ENCODE data around the gene RETREG3. TPM values are rescaled to one million over a fixed set of nuclear protein-coding genes. Genes with fewer than 3 reads are reported as not detected.
"Not testable (repeated sequence)": the region's sequence is repeated elsewhere in the genome, so short reads cannot be mapped to it uniquely, and the experiment has no call there.

The RETREG3 gene
- polyA plus RNA-seq, 4 donors = 8.4 to 42.3 (median 17.0) TPM

DNA sequence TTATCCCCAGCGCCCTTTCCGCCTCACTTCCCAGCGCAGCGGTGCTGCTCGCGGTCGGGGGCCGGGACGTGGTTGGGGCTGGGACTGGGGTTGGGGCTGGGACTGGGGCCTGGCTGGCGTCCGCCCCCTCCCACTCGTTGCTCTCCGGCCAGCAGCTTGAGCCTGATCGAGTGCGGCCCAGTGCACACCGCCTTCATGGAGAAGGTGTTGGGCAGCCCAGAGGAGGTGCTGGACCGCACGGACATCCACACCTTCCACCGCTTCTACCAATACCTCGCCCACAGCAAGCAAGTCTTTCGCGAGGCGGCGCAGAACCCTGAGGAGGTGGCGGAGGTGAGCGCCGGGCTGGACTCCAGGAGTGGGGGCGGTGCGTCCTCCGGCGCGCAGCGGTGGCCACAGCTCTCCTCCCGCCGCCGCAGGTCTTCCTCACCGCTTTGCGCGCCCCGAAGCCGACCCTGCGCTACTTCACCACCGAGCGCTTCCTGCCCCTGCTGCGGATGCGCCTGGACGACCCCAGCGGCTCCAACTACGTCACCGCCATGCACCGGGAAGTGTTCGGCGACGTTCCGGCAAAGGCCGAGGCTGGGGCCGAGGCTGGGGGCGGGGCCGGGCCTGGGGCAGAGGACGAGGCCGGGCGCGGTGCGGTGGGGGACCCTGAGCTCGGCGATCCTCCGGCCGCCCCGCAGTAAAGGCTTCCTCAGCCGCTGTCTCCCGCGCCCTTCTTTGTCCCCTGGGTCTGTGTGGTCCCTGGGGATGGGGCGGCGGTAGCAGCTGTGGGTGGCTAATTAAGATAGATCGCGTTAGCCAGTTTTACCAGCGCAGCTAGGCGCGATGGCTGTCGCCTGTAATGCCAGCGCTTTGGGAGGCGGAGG lies 54.7 kb downstream of the RETREG3 start:
- H3K27ac ChIP-seq (ENCODE audit: low read depth in 1 of 3, low read length in 2 of 3) = peak overlapping the region; percentile 87 to 98 (median 91)
- H3K4me3 ChIP-seq (ENCODE audit: low read depth in 1 of 3, low read length in 3 of 3) = peak overlapping the region; percentile 48 to 94 (median 88)
- peaks cover 0 to 13% (median 0%) of the 10 kb centered on the region in 3 donors for H3K36me3 ChIP-seq (ENCODE audit: control insufficient read depth in 3 of 3, insufficient read depth in 2 of 3, low read depth in 1 of 3, low read length in 3 of 3)
- DNase-seq (peak; percentile 82 to 94), FAIRE-seq (no peak)
- no peaks in the 10 kb centered on the region for H3K27me3 ChIP-seq (ENCODE audit: control insufficient read depth in 3 of 3, insufficient read depth in 3 of 3, low read length in 3 of 3)
- WGBS, 3 donors = 1% methylated on average over 53 to 82 of the region's 82 CpGs
- H3K9me3 ChIP-seq (ENCODE audit: control insufficient read depth in 2 of 2, insufficient read depth in 1 of 2, low read depth in 1 of 2, low read length in 1 of 2) = no peaks in the 10 kb centered on the region
- H3K4me1 ChIP-seq (ENCODE audit: control insufficient read depth in 3 of 3, insufficient read depth in 2 of 3, low read depth in 1 of 3, low read length in 2 of 3) = peaks cover 0 to 14% (median 7%) of the 10 kb centered on the region in 3 donors

DNA sequence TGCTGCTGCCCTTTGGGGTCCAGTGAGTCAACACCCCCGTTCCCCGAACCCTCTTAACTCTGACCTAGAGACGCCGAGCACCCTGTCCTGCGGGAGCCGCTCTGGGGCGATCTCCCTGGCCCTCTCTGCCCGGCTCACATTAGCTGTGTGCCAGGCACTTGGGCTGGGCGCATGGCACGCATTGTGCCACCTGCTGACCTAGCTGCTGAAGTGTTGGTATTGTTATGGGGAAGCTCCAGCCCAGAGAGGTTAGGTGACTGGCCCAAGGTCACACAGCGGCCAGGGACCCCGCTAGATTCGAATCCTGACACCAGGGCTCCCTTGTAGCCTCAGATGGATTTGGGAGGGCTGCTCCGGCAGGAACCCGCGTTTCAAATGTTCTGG lies 55.3 kb downstream of the RETREG3 start:
- no peaks in the 10 kb centered on the region for H3K9me3 ChIP-seq (ENCODE audit: control insufficient read depth in 2 of 2, insufficient read depth in 1 of 2, low read depth in 1 of 2, low read length in 1 of 2)
- FAIRE-seq = no peak
- WGBS, 3 donors = 43 to 52% (median 47%) methylated on average over 16 of the region's 16 CpGs
- no peaks in the 10 kb centered on the region for H3K27me3 ChIP-seq (ENCODE audit: control insufficient read depth in 3 of 3, insufficient read depth in 3 of 3, low read length in 3 of 3)
- peak in 1 of 2 donors; percentile 43 for DNase-seq
- peaks cover 0 to 19% (median 8%) of the 10 kb centered on the region in 3 donors for H3K4me1 ChIP-seq (ENCODE audit: control insufficient read depth in 3 of 3, insufficient read depth in 2 of 3, low read depth in 1 of 3, low read length in 2 of 3)
- peaks cover 0 to 13% (median 0%) of the 10 kb centered on the region in 3 donors for H3K36me3 ChIP-seq (ENCODE audit: control insufficient read depth in 3 of 3, insufficient read depth in 2 of 3, low read depth in 1 of 3, low read length in 3 of 3)
- peak overlapping the region; percentile 48 to 94 (median 88) for H3K4me3 ChIP-seq (ENCODE audit: low read depth in 1 of 3, low read length in 3 of 3)
- peak overlapping the region; percentile 87 to 98 (median 91) for H3K27ac ChIP-seq (ENCODE audit: low read depth in 1 of 3, low read length in 2 of 3)

- peaks cover 0 to 13% (median 0%) of the 10 kb centered on the region in 3 donors for H3K36me3 ChIP-seq (ENCODE audit: control insufficient read depth in 3 of 3, insufficient read depth in 2 of 3, low read depth in 1 of 3, low read length in 3 of 3)
- H3K27me3 ChIP-seq (ENCODE audit: control insufficient read depth in 3 of 3, insufficient read depth in 3 of 3, low read length in 3 of 3) = no peaks in the 10 kb centered on the region
- no peak for DNase-seq
- peaks cover 0 to 23% (median 13%) of the 10 kb centered on the region in 3 donors for H3K4me1 ChIP-seq (ENCODE audit: control insufficient read depth in 3 of 3, insufficient read depth in 2 of 3, low read depth in 1 of 3, low read length in 2 of 3)
- no peak overlapping the region for H3K27ac ChIP-seq (ENCODE audit: low read depth in 1 of 3, low read length in 2 of 3)
- WGBS, 3 donors = 82 to 91% (median 88%) methylated on average over 41 to 45 of the region's 45 CpGs
- no peaks in the 10 kb centered on the region for H3K9me3 ChIP-seq (ENCODE audit: control insufficient read depth in 2 of 2, insufficient read depth in 1 of 2, low read depth in 1 of 2, low read length in 1 of 2)
- peak overlapping the region in 1 of 3 donors; percentile 94 for H3K4me3 ChIP-seq (ENCODE audit: low read depth in 1 of 3, low read length in 3 of 3)
- FAIRE-seq = no peak
Measured at GRCh38 chr17:42553161-42553818, 55.9 kb downstream of the RETREG3 start.

GRCh38 chr17:42552736-42553135 lies 56.4 kb downstream of the RETREG3 start, which contains the start of gene HSD17B1:
HSD17B1 (plus strand) TSS chr17:42552923; CDS start chr17:42552934, 11 bp downstream.
- WGBS, 3 donors = 88 to 93% (median 91%) methylated on average over 13 to 15 of the region's 15 CpGs
- FAIRE-seq; H3K27ac ChIP-seq (ENCODE audit: low read depth in 1 of 3, low read length in 2 of 3); DNase-seq; H3K27me3 ChIP-seq (ENCODE audit: control insufficient read depth in 3 of 3, insufficient read depth in 3 of 3, low read length in 3 of 3); H3K9me3 ChIP-seq (ENCODE audit: control insufficient read depth in 2 of 2, insufficient read depth in 1 of 2, low read depth in 1 of 2, low read length in 1 of 2): not testable (repeated sequence)
- H3K4me3 ChIP-seq (ENCODE audit: low read depth in 1 of 3, low read length in 3 of 3) = peak within 1 kb of the TSS in 2 of 3 donors; percentile 88 to 94
- peaks cover 0 to 27% (median 14%) of the 10 kb centered on the region in 3 donors for H3K4me1 ChIP-seq (ENCODE audit: control insufficient read depth in 3 of 3, insufficient read depth in 2 of 3, low read depth in 1 of 3, low read length in 2 of 3)
- peaks cover 0 to 13% (median 0%) of the 10 kb centered on the region in 3 donors for H3K36me3 ChIP-seq (ENCODE audit: control insufficient read depth in 3 of 3, insufficient read depth in 2 of 3, low read depth in 1 of 3, low read length in 3 of 3)

DNA sequence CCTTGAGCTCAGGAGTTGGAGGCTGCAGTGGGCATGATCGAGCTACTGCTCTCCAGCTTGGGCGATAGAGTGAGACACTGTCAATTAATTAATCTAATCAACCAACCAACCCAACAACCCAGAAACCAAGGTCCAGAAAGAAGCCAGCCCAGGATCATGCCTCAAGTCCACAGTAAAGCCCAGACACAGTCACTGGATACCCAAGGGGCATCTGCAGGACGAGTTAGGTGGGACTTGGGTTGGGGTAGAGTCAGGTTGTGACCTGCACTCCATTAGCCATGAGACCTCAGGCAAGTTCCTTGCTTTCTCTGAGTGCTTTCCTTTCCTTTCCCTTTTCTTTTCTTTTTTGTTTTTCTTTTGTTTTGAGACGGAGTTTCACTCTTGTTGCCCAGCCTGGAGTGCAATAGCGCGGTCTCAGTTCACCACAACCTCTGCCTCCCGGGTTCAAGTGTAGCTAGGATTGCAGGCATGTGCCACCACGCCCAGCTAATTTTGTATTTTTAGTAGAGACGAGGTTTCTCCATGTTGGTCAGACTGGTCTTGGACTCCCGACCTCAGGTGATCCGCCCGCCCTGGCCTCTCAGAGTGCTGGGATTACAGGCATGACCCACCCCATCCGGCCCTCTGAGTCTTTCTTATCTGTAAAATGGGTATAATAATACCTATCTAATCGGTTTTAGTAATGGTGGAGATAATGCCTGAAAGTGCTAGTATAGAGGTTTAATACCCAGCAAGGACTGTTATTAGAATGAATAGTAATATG lies 60.0 kb downstream of the RETREG3 start:
- DNase-seq (peak in 1 of 2 donors; percentile 67), FAIRE-seq (no peak)
- H3K27me3 ChIP-seq (ENCODE audit: control insufficient read depth in 3 of 3, insufficient read depth in 3 of 3, low read length in 3 of 3) = no peaks in the 10 kb centered on the region
- peaks cover 0 to 22% (median 10%) of the 10 kb centered on the region in 3 donors for H3K4me1 ChIP-seq (ENCODE audit: control insufficient read depth in 3 of 3, insufficient read depth in 2 of 3, low read depth in 1 of 3, low read length in 2 of 3)
- no peaks in the 10 kb centered on the region for H3K9me3 ChIP-seq (ENCODE audit: control insufficient read depth in 2 of 2, insufficient read depth in 1 of 2, low read depth in 1 of 2, low read length in 1 of 2)
- H3K4me3 ChIP-seq (ENCODE audit: low read depth in 1 of 3, low read length in 3 of 3) = peak overlapping the region in 1 of 3 donors; percentile 28
- H3K36me3 ChIP-seq (ENCODE audit: control insufficient read depth in 3 of 3, insufficient read depth in 2 of 3, low read depth in 1 of 3, low read length in 3 of 3) = peaks cover 2 to 23% (median 3%) of the 10 kb centered on the region in 3 donors
- no peak overlapping the region for H3K27ac ChIP-seq (ENCODE audit: low read depth in 1 of 3, low read length in 2 of 3)
- 22 to 65% (median 35%) methylated on average over 14 of the region's 14 CpGs for WGBS, 3 donors

DNA sequence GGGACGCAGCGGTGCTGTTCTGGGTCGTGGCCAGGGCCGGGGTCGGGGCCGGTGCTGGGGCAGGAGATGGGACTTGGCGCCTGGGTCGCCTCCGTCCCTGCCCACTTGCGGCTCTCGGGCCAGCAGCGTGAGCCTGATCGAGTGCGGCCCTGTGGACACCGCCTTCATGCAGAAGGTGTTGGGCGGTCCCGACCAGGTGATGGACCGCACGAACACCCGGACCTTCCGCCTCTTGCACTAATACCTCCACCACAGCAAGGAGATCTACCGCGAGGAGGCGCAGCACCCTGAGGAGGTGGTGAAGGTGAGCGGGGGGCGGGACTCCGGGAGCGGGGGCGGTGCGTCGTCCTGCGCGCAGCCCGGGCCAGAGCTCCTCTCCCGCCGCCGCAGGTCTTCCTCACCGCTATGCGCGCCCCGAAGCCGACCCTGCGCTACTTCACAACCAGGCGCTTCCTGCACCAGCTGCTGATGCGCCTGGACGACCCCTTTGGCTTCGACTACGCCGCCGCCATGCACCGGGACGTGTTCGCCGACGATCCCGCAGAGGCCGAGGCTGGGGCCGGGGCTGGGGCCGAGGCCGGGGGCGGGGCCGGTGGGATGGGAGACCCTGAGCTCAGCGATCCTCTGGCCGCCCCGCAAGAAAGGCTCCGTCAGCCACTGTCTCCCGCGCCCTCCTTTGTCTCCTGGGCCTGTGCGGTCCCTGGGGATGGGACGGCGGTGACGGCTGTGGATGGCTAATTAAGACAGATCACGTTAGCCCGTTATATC lies 60.9 kb downstream of the RETREG3 start:
- DNase-seq = peak; percentile 86 to 93
- no peak overlapping the region for H3K27ac ChIP-seq (ENCODE audit: low read depth in 1 of 3, low read length in 2 of 3)
- H3K4me1 ChIP-seq (ENCODE audit: control insufficient read depth in 3 of 3, insufficient read depth in 2 of 3, low read depth in 1 of 3, low read length in 2 of 3) = peaks cover 0 to 16% (median 6%) of the 10 kb centered on the region in 3 donors
- H3K27me3 ChIP-seq (ENCODE audit: control insufficient read depth in 3 of 3, insufficient read depth in 3 of 3, low read length in 3 of 3) = no peaks in the 10 kb centered on the region
- H3K36me3 ChIP-seq (ENCODE audit: control insufficient read depth in 3 of 3, insufficient read depth in 2 of 3, low read depth in 1 of 3, low read length in 3 of 3) = peaks cover 4 to 30% (median 5%) of the 10 kb centered on the region in 3 donors
- peak overlapping the region; percentile 2 to 46 (median 28) for H3K4me3 ChIP-seq (ENCODE audit: low read depth in 1 of 3, low read length in 3 of 3)
- FAIRE-seq = no peak
- WGBS, 3 donors = 4 to 18% (median 8%) methylated on average over 56 to 74 of the region's 74 CpGs
- no peaks in the 10 kb centered on the region for H3K9me3 ChIP-seq (ENCODE audit: control insufficient read depth in 2 of 2, insufficient read depth in 1 of 2, low read depth in 1 of 2, low read length in 1 of 2)

- no peak overlapping the region for H3K27ac ChIP-seq (ENCODE audit: low read depth in 1 of 3, low read length in 2 of 3)
- FAIRE-seq = no peak
- 64 to 85% (median 67%) methylated on average over 14 of the region's 14 CpGs for WGBS, 3 donors
Measured at GRCh38 chr17:42547698-42548069, 61.5 kb downstream of the RETREG3 start.

More at GRCh38 chr17:42547698-42548069, 61.5 kb downstream of the RETREG3 start:
- H3K36me3 ChIP-seq (ENCODE audit: control insufficient read depth in 3 of 3, insufficient read depth in 2 of 3, low read depth in 1 of 3, low read length in 3 of 3) = peaks cover 4 to 30% (median 5%) of the 10 kb centered on the region in 3 donors
- peak overlapping the region; percentile 2 to 46 (median 28) for H3K4me3 ChIP-seq (ENCODE audit: low read depth in 1 of 3, low read length in 3 of 3)
- no peak for DNase-seq
- no peaks in the 10 kb centered on the region for H3K27me3 ChIP-seq (ENCODE audit: control insufficient read depth in 3 of 3, insufficient read depth in 3 of 3, low read length in 3 of 3)
- H3K9me3 ChIP-seq (ENCODE audit: control insufficient read depth in 2 of 2, insufficient read depth in 1 of 2, low read depth in 1 of 2, low read length in 1 of 2) = no peaks in the 10 kb centered on the region
- H3K4me1 ChIP-seq (ENCODE audit: control insufficient read depth in 3 of 3, insufficient read depth in 2 of 3, low read depth in 1 of 3, low read length in 2 of 3) = peaks cover 0 to 14% (median 6%) of the 10 kb centered on the region in 3 donors
